HepG2 (cell line): ENCODE results near the gene ITPR1. TPM values are rescaled to one million over a fixed set of nuclear protein-coding genes. Genes with fewer than 3 reads are reported as not detected.

Experiments
- AHR ChIP-seq: IDR thresholded peaks from 2 replicates; pipeline ENCODE4 v1.6.1; 2018; ENCODE audit warnings: missing genetic modification reagents, missing compliant biosample characterization
- CBX2 ChIP-seq, 2 experiments: fragments of 200-600 bp in 1 of 2; sonication (generic); formaldehyde crosslinking in 1 of 2; IDR thresholded peaks; 2 replicates each; pipeline versions ENCODE4 v1.7.0 to v1.8.1; 2018 to 2022; ENCODE audit warnings: low read depth in 2 of 2, low read length in 1 of 2, mild to moderate bottlenecking in 1 of 2, missing genetic modification reagents in 1 of 2
- CENPX ChIP-seq: sonication (generic); formaldehyde crosslinking; IDR thresholded peaks from 2 replicates; pipeline ENCODE4 v1.9.0; 2021; ENCODE audit warnings: mild to moderate bottlenecking, missing genetic modification reagents, moderate library complexity
- CREB1 ChIP-seq, 2 experiments: fragments of 450-650 bp in 1 of 2; IDR thresholded peaks; 2 replicates each; pipeline ENCODE4 v1.6.1; 2016 to 2017; ENCODE audit warnings: control low read depth in 1 of 2, mild to moderate bottlenecking in 1 of 2, missing compliant biosample characterization in 1 of 2, missing genetic modification characterization in 1 of 2
- DNMT3B ChIP-seq: conservative IDR thresholded peaks from 2 replicates; pipeline ENCODE4 v1.6.1; 2016; ENCODE audit warnings: missing biosample characterization, control low read depth
- KMT2A ChIP-seq: sonication (generic); formaldehyde crosslinking; IDR thresholded peaks from 2 replicates; pipeline ENCODE4 v1.4.0; 2020; ENCODE audit warnings: missing genetic modification reagents
- LCORL ChIP-seq, 2 experiments: fragments of 450-650 bp in 1 of 2; sonication (generic) in 1 of 2; formaldehyde crosslinking in 1 of 2; IDR thresholded peaks; 2 replicates each; pipeline versions ENCODE4 v1.5.0 to v1.6.1; 2017 to 2020; ENCODE audit warnings: antibody characterized with exemption in 1 of 2, missing genetic modification reagents in 1 of 2
- MYC ChIP-seq: sonication (generic); formaldehyde crosslinking; IDR thresholded peaks from 2 replicates; pipeline ENCODE4 v1.9.0; 2021; ENCODE audit warnings: missing genetic modification reagents, borderline replicate concordance
- RBFOX2 ChIP-seq: fragments of 200-400 bp; formaldehyde crosslinking; IDR thresholded peaks from 2 replicates; pipeline ENCODE4 v1.6.1; 2017; ENCODE audit warnings: low read depth, mild to moderate bottlenecking, low read length
- REXO4 ChIP-seq: sonication (generic); formaldehyde crosslinking; IDR thresholded peaks from 2 replicates; pipeline ENCODE4 v1.8.0; 2022; ENCODE audit warnings: missing genetic modification reagents, mild to moderate bottlenecking, borderline replicate concordance
- RXRA ChIP-seq: sonication (generic); formaldehyde crosslinking; IDR thresholded peaks from 2 replicates; pipeline ENCODE4 v1.5.1; 2020; ENCODE audit warnings: missing genetic modification reagents
- SIN3A ChIP-seq: IDR thresholded peaks from 2 replicates; pipeline ENCODE4 v1.6.1; 2011; ENCODE audit warnings: low read depth, mild to moderate bottlenecking, control low read depth, low read length, borderline replicate concordance
- ZBTB20 ChIP-seq: sonication (generic); formaldehyde crosslinking; IDR thresholded peaks from 2 replicates; pipeline ENCODE4 v1.8.1; 2023; ENCODE audit warnings: missing genetic modification reagents, low read depth, mild to moderate bottlenecking, borderline replicate concordance
- ZMYM2 ChIP-seq: sonication (generic); formaldehyde crosslinking; IDR thresholded peaks from 2 replicates; pipeline ENCODE4 v1.8.0; 2022; ENCODE audit warnings: mild to moderate bottlenecking, missing genetic modification reagents
- ZNF616 ChIP-seq: sonication (generic); formaldehyde crosslinking; IDR thresholded peaks from 2 replicates; pipeline ENCODE4 v1.5.0; 2020; ENCODE audit warnings: low read depth, mild to moderate bottlenecking, missing genetic modification reagents
- ZSCAN21 ChIP-seq: sonication (generic); formaldehyde crosslinking; IDR thresholded peaks from 2 replicates; pipeline ENCODE4 v1.8.0; 2022; ENCODE audit warnings: mild to moderate bottlenecking, missing genetic modification reagents, moderate library complexity, borderline replicate concordance
- polyA plus RNA-seq, 8 experiments: library from polyadenylated mRNA; depleted of rRNA in 3 of 8; stranded (reverse) in 7 of 8; unstranded in 1 of 8; fragments of >200 nt; fragmentation: Illumina TruSeq in 4 of 8; extraction: Trizol in 4 of 8; gene quantifications; 2 replicates each; pipeline versions ENCODE4 v1.2.1 to v1.2.3, GENCODE V29; 2011 to 2016; ENCODE audit warnings: low read depth in 4 of 8, missing spikeins in 1 of 8, mixed read lengths in 1 of 8; ENCODE audit not compliant: insufficient read depth in 1 of 8
- total RNA-seq, 5 experiments: library from RNA; depleted of rRNA; stranded (reverse); fragments of >200 nt; fragmentation: Illumina TruSeq; extraction: Trizol; gene quantifications; 2 replicates each; pipeline ENCODE4 v1.2.3, GENCODE V29; 2016; ENCODE audit warnings: low read depth in 1 of 5
- TF ChIP-seq, protein P1 (sequence below): sonication (generic); formaldehyde crosslinking; IDR thresholded peaks from 2 replicates; pipeline ENCODE4 v1.4.0; 2020; ENCODE audit warnings: mild to moderate bottlenecking, low read depth, missing genetic modification reagents
- TF ChIP-seq, protein P2 (sequence below): sonication (generic); formaldehyde crosslinking; IDR thresholded peaks from 2 replicates; pipeline ENCODE4 v1.5.1; 2020; ENCODE audit warnings: mild to moderate bottlenecking, missing genetic modification reagents, borderline replicate concordance
- TF ChIP-seq, protein P3 (sequence below): IDR thresholded peaks from 2 replicates; pipeline ENCODE4 v1.6.1; 2018; ENCODE audit warnings: missing genetic modification reagents

ITPR1 gene
- total and polyA plus RNA-seq, 2 of the 13 experiments (the other 11 are each of a cell fraction or from before 2014, with no cell fraction given), result 10.0 to 11.4 TPM

DNA sequence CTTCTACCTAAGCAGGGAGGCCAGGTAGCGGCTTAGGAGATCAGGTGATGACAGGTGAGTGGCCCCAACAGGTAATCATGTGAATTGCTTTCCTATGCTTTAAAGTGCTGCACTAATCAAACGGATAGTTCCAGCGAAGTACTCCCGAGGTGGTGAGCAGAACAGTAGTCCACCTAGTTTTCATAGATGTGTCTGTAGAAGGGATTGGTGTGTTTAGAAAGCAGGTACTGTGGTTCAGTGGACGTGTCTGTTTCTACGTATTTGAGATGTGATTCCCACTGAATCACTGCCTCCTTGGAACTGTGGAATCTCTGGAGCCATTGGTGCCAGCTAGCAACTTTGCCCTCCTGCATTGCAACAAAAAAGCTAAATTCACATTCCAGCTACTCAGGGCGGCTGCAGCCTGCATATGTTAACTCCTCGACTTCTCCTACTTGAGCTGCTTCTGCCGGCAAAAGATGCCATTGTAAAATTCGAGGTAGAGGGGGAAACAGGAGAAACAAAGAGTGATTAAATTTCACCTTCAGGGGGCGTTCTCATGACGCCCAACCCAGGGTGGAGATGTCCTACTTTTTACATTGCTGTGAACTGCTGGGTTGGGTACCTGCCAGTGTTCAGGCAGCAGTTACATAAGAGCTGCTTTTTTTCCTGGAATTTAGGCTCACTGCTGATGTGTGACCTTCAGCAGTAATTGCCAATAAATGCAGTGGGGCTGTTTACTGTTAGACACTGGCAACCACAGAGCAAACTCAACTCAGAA is 227.3 kb downstream of the ITPR1 start (continued):
- TF ChIP-seq, protein P1, sequence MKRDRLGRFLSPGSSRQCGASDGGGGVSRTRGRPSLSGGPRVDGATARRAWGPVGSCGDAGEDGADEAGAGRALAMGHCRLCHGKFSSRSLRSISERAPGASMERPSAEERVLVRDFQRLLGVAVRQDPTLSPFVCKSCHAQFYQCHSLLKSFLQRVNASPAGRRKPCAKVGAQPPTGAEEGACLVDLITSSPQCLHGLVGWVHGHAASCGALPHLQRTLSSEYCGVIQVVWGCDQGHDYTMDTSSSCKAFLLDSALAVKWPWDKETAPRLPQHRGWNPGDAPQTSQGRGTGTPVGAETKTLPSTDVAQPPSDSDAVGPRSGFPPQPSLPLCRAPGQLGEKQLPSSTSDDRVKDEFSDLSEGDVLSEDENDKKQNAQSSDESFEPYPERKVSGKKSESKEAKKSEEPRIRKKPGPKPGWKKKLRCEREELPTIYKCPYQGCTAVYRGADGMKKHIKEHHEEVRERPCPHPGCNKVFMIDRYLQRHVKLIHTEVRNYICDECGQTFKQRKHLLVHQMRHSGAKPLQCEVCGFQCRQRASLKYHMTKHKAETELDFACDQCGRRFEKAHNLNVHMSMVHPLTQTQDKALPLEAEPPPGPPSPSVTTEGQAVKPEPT (CRISPR knock-in tag), result no peak
- TF ChIP-seq RBFOX2 (no peak), DNMT3B (CRISPR knock-in tag) (no peak), ZSCAN21 (CRISPR knock-in tag) (no peak), ZMYM2 (CRISPR knock-in tag) (no peak), CENPX (CRISPR knock-in tag) (no peak), ZBTB20 (no peak), AHR (CRISPR knock-in tag) (no peak), CBX2 (IDR thresholded peaks at IDR 0.05; ENCODE audit: low read depth, low read length) (no peak), CBX2 (CRISPR knock-in tag; IDR thresholded peaks at IDR 0.05; ENCODE audit: low read depth) (no peak), REXO4 (CRISPR knock-in tag) (no peak), CREB1 (IDR thresholded peaks at IDR 0.05) (no peak), CREB1 (CRISPR knock-in tag; IDR thresholded peaks at IDR 0.05) (no peak; the same call in 1 of the 2 replicates), ZNF616 (CRISPR knock-in tag) (no peak), RXRA (CRISPR knock-in tag) (peak; percentile 21; the same call in 1 of the 2 replicates), KMT2A (no peak), SIN3A (no peak), LCORL (IDR thresholded peaks at IDR 0.05) (no peak), LCORL (CRISPR knock-in tag; IDR thresholded peaks at IDR 0.05) (peak; percentile 87), MYC (CRISPR knock-in tag) (no peak)
- TF ChIP-seq, protein P2, sequence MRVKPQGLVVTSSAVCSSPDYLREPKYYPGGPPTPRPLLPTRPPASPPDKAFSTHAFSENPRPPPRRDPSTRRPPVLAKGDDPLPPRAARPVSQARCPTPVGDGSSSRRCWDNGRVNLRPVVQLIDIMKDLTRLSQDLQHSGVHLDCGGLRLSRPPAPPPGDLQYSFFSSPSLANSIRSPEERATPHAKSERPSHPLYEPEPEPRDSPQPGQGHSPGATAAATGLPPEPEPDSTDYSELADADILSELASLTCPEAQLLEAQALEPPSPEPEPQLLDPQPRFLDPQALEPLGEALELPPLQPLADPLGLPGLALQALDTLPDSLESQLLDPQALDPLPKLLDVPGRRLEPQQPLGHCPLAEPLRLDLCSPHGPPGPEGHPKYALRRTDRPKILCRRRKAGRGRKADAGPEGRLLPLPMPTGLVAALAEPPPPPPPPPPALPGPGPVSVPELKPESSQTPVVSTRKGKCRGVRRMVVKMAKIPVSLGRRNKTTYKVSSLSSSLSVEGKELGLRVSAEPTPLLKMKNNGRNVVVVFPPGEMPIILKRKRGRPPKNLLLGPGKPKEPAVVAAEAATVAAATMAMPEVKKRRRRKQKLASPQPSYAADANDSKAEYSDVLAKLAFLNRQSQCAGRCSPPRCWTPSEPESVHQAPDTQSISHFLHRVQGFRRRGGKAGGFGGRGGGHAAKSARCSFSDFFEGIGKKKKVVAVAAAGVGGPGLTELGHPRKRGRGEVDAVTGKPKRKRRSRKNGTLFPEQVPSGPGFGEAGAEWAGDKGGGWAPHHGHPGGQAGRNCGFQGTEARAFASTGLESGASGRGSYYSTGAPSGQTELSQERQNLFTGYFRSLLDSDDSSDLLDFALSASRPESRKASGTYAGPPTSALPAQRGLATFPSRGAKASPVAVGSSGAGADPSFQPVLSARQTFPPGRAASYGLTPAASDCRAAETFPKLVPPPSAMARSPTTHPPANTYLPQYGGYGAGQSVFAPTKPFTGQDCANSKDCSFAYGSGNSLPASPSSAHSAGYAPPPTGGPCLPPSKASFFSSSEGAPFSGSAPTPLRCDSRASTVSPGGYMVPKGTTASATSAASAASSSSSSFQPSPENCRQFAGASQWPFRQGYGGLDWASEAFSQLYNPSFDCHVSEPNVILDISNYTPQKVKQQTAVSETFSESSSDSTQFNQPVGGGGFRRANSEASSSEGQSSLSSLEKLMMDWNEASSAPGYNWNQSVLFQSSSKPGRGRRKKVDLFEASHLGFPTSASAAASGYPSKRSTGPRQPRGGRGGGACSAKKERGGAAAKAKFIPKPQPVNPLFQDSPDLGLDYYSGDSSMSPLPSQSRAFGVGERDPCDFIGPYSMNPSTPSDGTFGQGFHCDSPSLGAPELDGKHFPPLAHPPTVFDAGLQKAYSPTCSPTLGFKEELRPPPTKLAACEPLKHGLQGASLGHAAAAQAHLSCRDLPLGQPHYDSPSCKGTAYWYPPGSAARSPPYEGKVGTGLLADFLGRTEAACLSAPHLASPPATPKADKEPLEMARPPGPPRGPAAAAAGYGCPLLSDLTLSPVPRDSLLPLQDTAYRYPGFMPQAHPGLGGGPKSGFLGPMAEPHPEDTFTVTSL (CRISPR knock-in tag), result peak; percentile 66; the same call in 1 of the 2 replicates
- TF ChIP-seq, protein P3, sequence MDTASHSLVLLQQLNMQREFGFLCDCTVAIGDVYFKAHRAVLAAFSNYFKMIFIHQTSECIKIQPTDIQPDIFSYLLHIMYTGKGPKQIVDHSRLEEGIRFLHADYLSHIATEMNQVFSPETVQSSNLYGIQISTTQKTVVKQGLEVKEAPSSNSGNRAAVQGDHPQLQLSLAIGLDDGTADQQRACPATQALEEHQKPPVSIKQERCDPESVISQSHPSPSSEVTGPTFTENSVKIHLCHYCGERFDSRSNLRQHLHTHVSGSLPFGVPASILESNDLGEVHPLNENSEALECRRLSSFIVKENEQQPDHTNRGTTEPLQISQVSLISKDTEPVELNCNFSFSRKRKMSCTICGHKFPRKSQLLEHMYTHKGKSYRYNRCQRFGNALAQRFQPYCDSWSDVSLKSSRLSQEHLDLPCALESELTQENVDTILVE (CRISPR knock-in tag), result peak; percentile 55; the same call in 1 of the 2 replicates
